ENCODE results near the gene CMTM7.

Gene CMTM7

GRCh38 chr3:32406486-32407408, 15.1 kb downstream of the CMTM7 start:
- Histone ChIP-seq H3K4me3 (ENCODE audit: low read length) (no peak overlapping the region), H4K20me1 (ENCODE audit: control insufficient read depth, insufficient read depth, low read depth, low read length) (no peaks in the 10 kb centered on the region), H3K27me3 (ENCODE audit: control insufficient read depth, low read length) (no peaks in the 10 kb centered on the region), H3K9me2 (replicated peaks; ENCODE audit: control insufficient read depth, low read length) (no peaks in the 10 kb centered on the region), H3K4me1 (ENCODE audit: control insufficient read depth, low read length) (peaks cover 25% of the 10 kb centered on the region), H3K36me3 (ENCODE audit: control insufficient read depth, low read length) (no peaks in the 10 kb centered on the region), H3K9me3 (ENCODE audit: control insufficient read depth, insufficient read depth, low read length) (no peaks in the 10 kb centered on the region), H3K79me2 (ENCODE audit: control insufficient read depth, low read length) (peaks cover 10% of the 10 kb centered on the region; the same call in 1 of the 2 replicates), H3K4me2 (ENCODE audit: low read length) (no peak overlapping the region), H3F3A (ENCODE audit: control insufficient read depth, insufficient read depth) (peaks cover 2% of the 10 kb centered on the region; the same call in 1 of the 2 replicates), H3K27ac (ENCODE audit: low read depth, low read length) (no peak overlapping the region)
- no peak for TF ChIP-seq CTCF (IDR thresholded peaks at IDR 0.05; ENCODE audit: low read depth, low read length, poor library complexity, severe bottlenecking)
- TF ChIP-seq EZH2phosphoT487 (IDR thresholded peaks at IDR 0.05; ENCODE audit: borderline replicate concordance, low read length) = no peak

- Histone ChIP-seq H3K4me2 (ENCODE audit: low read length) (no peak overlapping the region), H3K9me3 (ENCODE audit: control insufficient read depth, insufficient read depth, low read length) (no peaks in the 10 kb centered on the region), H4K20me1 (ENCODE audit: control insufficient read depth, insufficient read depth, low read depth, low read length) (no peaks in the 10 kb centered on the region), H3F3A (ENCODE audit: control insufficient read depth, insufficient read depth) (no peaks in the 10 kb centered on the region), H3K4me1 (ENCODE audit: control insufficient read depth, low read length) (peaks cover 33% of the 10 kb centered on the region), H3K9me2 (replicated peaks; ENCODE audit: control insufficient read depth, low read length) (no peaks in the 10 kb centered on the region), H3K79me2 (ENCODE audit: control insufficient read depth, low read length) (no peaks in the 10 kb centered on the region), H3K4me3 (ENCODE audit: low read length) (no peak overlapping the region), H3K27ac (ENCODE audit: low read depth, low read length) (no peak overlapping the region), H3K27me3 (ENCODE audit: control insufficient read depth, low read length) (no peaks in the 10 kb centered on the region), H3K36me3 (ENCODE audit: control insufficient read depth, low read length) (no peaks in the 10 kb centered on the region)
- TF ChIP-seq EZH2phosphoT487 (IDR thresholded peaks at IDR 0.05; ENCODE audit: borderline replicate concordance, low read length) = no peak
- TF ChIP-seq CTCF (IDR thresholded peaks at IDR 0.05; ENCODE audit: low read depth, low read length, poor library complexity, severe bottlenecking) = no peak
Measured at GRCh38 chr3:32410367-32411246, 19.0 kb downstream of the CMTM7 start.

GRCh38 chr3:32411442-32411841, 19.8 kb downstream of the CMTM7 start:
- no peak overlapping the region for H3K27ac ChIP-seq (ENCODE audit: low read depth, low read length)
- H3K4me2 ChIP-seq (ENCODE audit: low read length) = no peak overlapping the region
- H3K9me3 ChIP-seq (ENCODE audit: control insufficient read depth, insufficient read depth, low read length) = no peaks in the 10 kb centered on the region
- TF ChIP-seq EZH2phosphoT487 (IDR thresholded peaks at IDR 0.05; ENCODE audit: borderline replicate concordance, low read length) = no peak
- no peak for TF ChIP-seq CTCF (IDR thresholded peaks at IDR 0.05; ENCODE audit: low read depth, low read length, poor library complexity, severe bottlenecking)
- no peak overlapping the region for H3K4me3 ChIP-seq (ENCODE audit: low read length)
- H3K27me3 ChIP-seq (ENCODE audit: control insufficient read depth, low read length) = no peaks in the 10 kb centered on the region
- H3K36me3 ChIP-seq (ENCODE audit: control insufficient read depth, low read length) = no peaks in the 10 kb centered on the region
- H3F3A ChIP-seq (ENCODE audit: control insufficient read depth, insufficient read depth) = no peaks in the 10 kb centered on the region
- peaks cover 33% of the 10 kb centered on the region for H3K4me1 ChIP-seq (ENCODE audit: control insufficient read depth, low read length)
- no peaks in the 10 kb centered on the region for H3K79me2 ChIP-seq (ENCODE audit: control insufficient read depth, low read length)
- H3K9me2 ChIP-seq (replicated peaks; ENCODE audit: control insufficient read depth, low read length) = no peaks in the 10 kb centered on the region
- H4K20me1 ChIP-seq (ENCODE audit: control insufficient read depth, insufficient read depth, low read depth, low read length) = no peaks in the 10 kb centered on the region

All from DOHH2 (cell line).